K562 (cell line): ENCODE measurements around the gene B4GALNT2. TPM values are rescaled to one million over a fixed set of nuclear protein-coding genes. Genes with fewer than 3 reads are reported as not detected.

Experiments
- CC2D1A ChIP-seq: fragments of 450-650 bp; IDR thresholded peaks from 2 replicates; pipeline ENCODE4 v1.6.1; 2017; ENCODE audit warnings: mild to moderate bottlenecking
- DNMT1 ChIP-seq: fragments of 450-650 bp; IDR thresholded peaks from 2 replicates; pipeline ENCODE4 v1.6.1; 2016; ENCODE audit warnings: antibody characterized with exemption, mild to moderate bottlenecking
- HINFP ChIP-seq: fragments of 450-650 bp; conservative IDR thresholded peaks from 2 replicates; pipeline ENCODE4 v1.6.1; 2016; ENCODE audit warnings: missing genetic modification characterization, low read depth, mild to moderate bottlenecking, control low read depth, missing compliant biosample characterization
- MCM7 ChIP-seq, 2 experiments: fragments of 450-650 bp; IDR thresholded peaks; 2 replicates each; pipeline ENCODE4 v1.6.1; 2016 to 2018
- MXI1 ChIP-seq: IDR thresholded peaks from 2 replicates; pipeline ENCODE4 v1.6.1; 2011; ENCODE audit warnings: low read depth, mild to moderate bottlenecking, improper control_type of control experiment, low read length
- PHF20 ChIP-seq: fragments of 450-650 bp; IDR thresholded peaks from 2 replicates; pipeline ENCODE4 v1.6.1; 2018; ENCODE audit not compliant: partially characterized antibody
- PKNOX1 ChIP-seq: fragments of 450-650 bp; IDR thresholded peaks from 2 replicates; pipeline ENCODE4 v1.6.1; 2016
- TBL1XR1 ChIP-seq, 2 experiments: IDR thresholded peaks; 2 replicates each; pipeline ENCODE4 v1.6.1; 2012; ENCODE audit warnings: improper control_type of control experiment in 2 of 2, low read length in 2 of 2, mild to moderate bottlenecking in 1 of 2
- ZNF146 ChIP-seq: IDR thresholded peaks from one replicate; pipeline ENCODE4 v1.6.1; 2018; ENCODE audit warnings: missing compliant biosample characterization; ENCODE audit not compliant: unreplicated experiment
- ZNF318 ChIP-seq, 2 experiments: fragments of 450-650 bp; IDR thresholded peaks; 2 replicates each; pipeline ENCODE4 v1.6.1; 2016; ENCODE audit warnings: mild to moderate bottlenecking in 2 of 2, borderline replicate concordance in 1 of 2, low read depth in 1 of 2, moderate library complexity in 1 of 2
- ZNF668 ChIP-seq: fragments of 250-450 bp; sonication (Bioruptor Pico); IDR thresholded peaks from 2 replicates; pipeline ENCODE4 v1.8.0; 2022; ENCODE audit warnings: mild to moderate bottlenecking, inconsistent platforms
- polyA plus RNA-seq, 8 experiments: library from polyadenylated mRNA; depleted of rRNA in 4 of 8; stranded (reverse) in 5 of 8; unstranded in 3 of 8; fragments of >200 nt; fragmentation: Nextera tagmentation in 2 of 8; fragmentation: Illumina TruSeq in 1 of 8; extraction: Ambion mirVana in 2 of 8; extraction: Trizol in 1 of 8; gene quantifications; 2 replicates each; pipeline versions ENCODE4 v1.2.1 to v1.2.3, GENCODE V29; 2011 to 2014; ENCODE audit warnings: inconsistent platforms in 1 of 8, missing spikeins in 1 of 8
- total RNA-seq, 7 experiments: library from RNA; depleted of rRNA in 6 of 7; stranded (reverse); fragments of >200 nt in 6 of 7; fragmentation: Illumina TruSeq in 2 of 7; extraction: Trizol in 2 of 7; gene quantifications; 2 replicates each; pipeline versions ENCODE4 v1.2.1 to v1.2.3, GENCODE V29; 2011 to 2021; ENCODE audit warnings: low replicate concordance in 1 of 7
- TF ChIP-seq, protein P1 (sequence below): sonication (generic); formaldehyde crosslinking; IDR thresholded peaks from 2 replicates; pipeline ENCODE4 v1.8.1; 2023; ENCODE audit warnings: mild to moderate bottlenecking, missing genetic modification reagents

B4GALNT2 gene
- total and polyA plus RNA-seq, 9 of the 15 experiments (the other 6 are each of a cell fraction or from before 2014, with no cell fraction given) = not detected

- TF ChIP-seq ZNF668 (CRISPR knock-in tag) (no peak), PHF20 (peak; percentile 48), HINFP (tag) (peak; percentile 76), TBL1XR1 (IDR thresholded peaks at IDR 0.05; ENCODE audit: low read length in 2 of 2) (no peak), MXI1 (no peak), DNMT1 (0 out of 2 replicates have a peak, but pooled peaks have one; percentile 91), PKNOX1 (peak; percentile 96), CC2D1A (peak; percentile 61), ZNF146 (no peak), ZNF318 (IDR thresholded peaks at IDR 0.05; ENCODE audit: borderline replicate concordance in 1 of 2, low read depth in 1 of 2) (0 out of 4 replicates have a peak, but pooled peaks of 1 of the 2 experiments have one; percentile 44), MCM7 (IDR thresholded peaks at IDR 0.05) (0 out of 4 replicates have a peak, but pooled peaks have one; percentile 6 to 78)
- TF ChIP-seq, protein P1, sequence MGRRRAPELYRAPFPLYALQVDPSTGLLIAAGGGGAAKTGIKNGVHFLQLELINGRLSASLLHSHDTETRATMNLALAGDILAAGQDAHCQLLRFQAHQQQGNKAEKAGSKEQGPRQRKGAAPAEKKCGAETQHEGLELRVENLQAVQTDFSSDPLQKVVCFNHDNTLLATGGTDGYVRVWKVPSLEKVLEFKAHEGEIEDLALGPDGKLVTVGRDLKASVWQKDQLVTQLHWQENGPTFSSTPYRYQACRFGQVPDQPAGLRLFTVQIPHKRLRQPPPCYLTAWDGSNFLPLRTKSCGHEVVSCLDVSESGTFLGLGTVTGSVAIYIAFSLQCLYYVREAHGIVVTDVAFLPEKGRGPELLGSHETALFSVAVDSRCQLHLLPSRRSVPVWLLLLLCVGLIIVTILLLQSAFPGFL (CRISPR knock-in tag) = no peak
Measured at GRCh38 chr17:49193513-49194296, 61.1 kb downstream of the B4GALNT2 start (continued).
